ENCODE results near the gene PANK4.

PANK4 gene

GRCh38 chr1:2564006-2564814, 37.8 kb upstream of the PANK4 start:
- Mint-ChIP-seq H3K4me3 (no peak overlapping the region), H3K4me1 (ENCODE audit: low read depth in 2 of 2) (peaks cover 6 to 8% of the 10 kb centered on the region in 2 donors), H3K27me3 (no peaks in the 10 kb centered on the region), H3K9me3 (no peaks in the 10 kb centered on the region), H3K27ac (peak overlapping the region; percentile 54 to 82), H3K36me3 (ENCODE audit: insufficient read depth) (peaks cover 10% of the 10 kb centered on the region)
- DNase-seq (no peak), ATAC-seq (replicated peaks) (no peak)

- DNase-seq (no peak), ATAC-seq (replicated peaks) (no peak)
- Mint-ChIP-seq H3K4me3 (no peak overlapping the region), H3K36me3 (ENCODE audit: insufficient read depth) (peaks cover 17% of the 10 kb centered on the region), H3K4me1 (ENCODE audit: low read depth in 2 of 2) (peaks cover 10 to 13% of the 10 kb centered on the region in 2 donors), H3K9me3 (no peaks in the 10 kb centered on the region), H3K27me3 (no peaks in the 10 kb centered on the region), H3K27ac (peak overlapping the region in 1 of 2 donors; percentile 82)
Measured at GRCh38 chr1:2563205-2563604, 36.8 kb upstream of the PANK4 start.

- Mint-ChIP-seq H3K36me3 (ENCODE audit: insufficient read depth) (peaks cover 17% of the 10 kb centered on the region), H3K9me3 (no peaks in the 10 kb centered on the region), H3K4me3 (no peak overlapping the region), H3K27me3 (no peaks in the 10 kb centered on the region), H3K4me1 (ENCODE audit: low read depth in 2 of 2) (peaks cover 16 to 20% of the 10 kb centered on the region in 2 donors), H3K27ac (peak overlapping the region in 1 of 2 donors; percentile 29)
- DNase-seq (no peak), ATAC-seq (replicated peaks) (peak; percentile 44)
Measured at GRCh38 chr1:2561898-2562895, 35.8 kb upstream of the PANK4 start.

- Mint-ChIP-seq H3K27ac (peak overlapping the region; percentile 29 to 39), H3K36me3 (ENCODE audit: insufficient read depth) (peaks cover 22% of the 10 kb centered on the region), H3K4me1 (ENCODE audit: low read depth in 2 of 2) (peaks cover 19 to 24% of the 10 kb centered on the region in 2 donors), H3K4me3 (no peak overlapping the region), H3K9me3 (no peaks in the 10 kb centered on the region), H3K27me3 (no peaks in the 10 kb centered on the region)
- ATAC-seq (replicated peaks), result no peak
- DNase-seq, result no peak
Measured at GRCh38 chr1:2561446-2561845, 35.0 kb upstream of the PANK4 start.

- Mint-ChIP-seq H3K27me3 (no peaks in the 10 kb centered on the region), H3K36me3 (ENCODE audit: insufficient read depth) (peaks cover 30% of the 10 kb centered on the region), H3K27ac (peak overlapping the region; percentile 29 to 39), H3K9me3 (no peaks in the 10 kb centered on the region), H3K4me1 (ENCODE audit: low read depth in 2 of 2) (peaks cover 27 to 29% of the 10 kb centered on the region in 2 donors), H3K4me3 (no peak overlapping the region)
- no peak for DNase-seq
- no peak for ATAC-seq (replicated peaks)
Measured at GRCh38 chr1:2560299-2561073, 34.1 kb upstream of the PANK4 start.

- H3K4me3 Mint-ChIP-seq, result no peak overlapping the region
- H3K9me3 Mint-ChIP-seq, result no peaks in the 10 kb centered on the region
- no peak overlapping the region for H3K27ac Mint-ChIP-seq
- DNase-seq (no peak), ATAC-seq (replicated peaks) (no peak)
- H3K27me3 Mint-ChIP-seq, result no peaks in the 10 kb centered on the region
- H3K36me3 Mint-ChIP-seq (ENCODE audit: insufficient read depth), result peaks cover 31% of the 10 kb centered on the region
- H3K4me1 Mint-ChIP-seq (ENCODE audit: low read depth in 2 of 2), result peaks cover 34 to 35% of the 10 kb centered on the region in 2 donors
Measured at GRCh38 chr1:2559509-2560298, 33.3 kb upstream of the PANK4 start.

GRCh38 chr1:2558861-2559260, 32.5 kb upstream of the PANK4 start:
- DNase-seq (no peak), ATAC-seq (replicated peaks) (no peak)
- peaks cover 41 to 44% of the 10 kb centered on the region in 2 donors for H3K4me1 Mint-ChIP-seq (ENCODE audit: low read depth in 2 of 2)
- peak overlapping the region; percentile 93 to 98 for H3K4me3 Mint-ChIP-seq
- peak overlapping the region; percentile 28 to 96 for H3K27ac Mint-ChIP-seq
- H3K36me3 Mint-ChIP-seq (ENCODE audit: insufficient read depth), result peaks cover 35% of the 10 kb centered on the region
- no peaks in the 10 kb centered on the region for H3K9me3 Mint-ChIP-seq
- H3K27me3 Mint-ChIP-seq, result no peaks in the 10 kb centered on the region

GRCh38 chr1:2558420-2558819, 32.0 kb upstream of the PANK4 start:
- no peak for ATAC-seq (replicated peaks)
- Mint-ChIP-seq H3K27ac (peak overlapping the region; percentile 28 to 96), H3K36me3 (ENCODE audit: insufficient read depth) (peaks cover 35% of the 10 kb centered on the region), H3K27me3 (no peaks in the 10 kb centered on the region), H3K4me1 (ENCODE audit: low read depth in 2 of 2) (peaks cover 44 to 46% of the 10 kb centered on the region in 2 donors), H3K9me3 (no peaks in the 10 kb centered on the region), H3K4me3 (peak overlapping the region; percentile 93 to 98)
- DNase-seq, result no peak

GRCh38 chr1:2557482-2558400, 31.3 kb upstream of the PANK4 start:
- H3K27ac Mint-ChIP-seq, result peak overlapping the region; percentile 96 to 99
- DNase-seq (no peak), ATAC-seq (replicated peaks) (no peak)
- H3K4me3 Mint-ChIP-seq, result peak overlapping the region; percentile 93 to 98
- peaks cover 44 to 46% of the 10 kb centered on the region in 2 donors for H3K4me1 Mint-ChIP-seq (ENCODE audit: low read depth in 2 of 2)
- no peaks in the 10 kb centered on the region for H3K9me3 Mint-ChIP-seq
- H3K27me3 Mint-ChIP-seq, result no peaks in the 10 kb centered on the region
- peaks cover 35% of the 10 kb centered on the region for H3K36me3 Mint-ChIP-seq (ENCODE audit: insufficient read depth)

- peaks cover 35% of the 10 kb centered on the region for H3K36me3 Mint-ChIP-seq (ENCODE audit: insufficient read depth)
- peak; percentile 22 to 32 (median 30) for DNase-seq
- no peaks in the 10 kb centered on the region for H3K9me3 Mint-ChIP-seq
- H3K27ac Mint-ChIP-seq, result peak overlapping the region; percentile 96 to 99
- H3K4me1 Mint-ChIP-seq (ENCODE audit: low read depth in 2 of 2), result peaks cover 44 to 46% of the 10 kb centered on the region in 2 donors
- H3K27me3 Mint-ChIP-seq, result no peaks in the 10 kb centered on the region
- ATAC-seq (replicated peaks), result peak; percentile 15
- peak overlapping the region; percentile 93 to 98 for H3K4me3 Mint-ChIP-seq
Measured at GRCh38 chr1:2556678-2557481, 30.5 kb upstream of the PANK4 start.

- H3K27me3 Mint-ChIP-seq, result no peaks in the 10 kb centered on the region
- ATAC-seq (replicated peaks) (peak; percentile 76), DNase-seq (peak; percentile 67 to 73 (median 71))
- no peaks in the 10 kb centered on the region for H3K9me3 Mint-ChIP-seq
- peak within 1 kb of the TSS; percentile 93 to 98 for H3K4me3 Mint-ChIP-seq
- peaks cover 40 to 43% of the 10 kb centered on the region in 2 donors for H3K4me1 Mint-ChIP-seq (ENCODE audit: low read depth in 2 of 2)
- peak within 1 kb of the TSS; percentile 96 to 99 for H3K27ac Mint-ChIP-seq
- H3K36me3 Mint-ChIP-seq (ENCODE audit: insufficient read depth), result peaks cover 35% of the 10 kb centered on the region
Measured at GRCh38 chr1:2556277-2556677, 29.9 kb upstream of the PANK4 start, which contains the start of gene TNFRSF14. TNFRSF14 (plus strand) TSS chr1:2556371; CDS start chr1:2556665, 294 bp downstream.
